Measurements from ENCODE around the gene PPP1R13B. TPM values are rescaled to one million over a fixed set of nuclear protein-coding genes. Genes with fewer than 3 reads are reported as not detected.

The PPP1R13B gene
- total and polyA plus RNA-seq, 2 experiments from 2014 or later = 2.0 to 8.5 TPM

DNA sequence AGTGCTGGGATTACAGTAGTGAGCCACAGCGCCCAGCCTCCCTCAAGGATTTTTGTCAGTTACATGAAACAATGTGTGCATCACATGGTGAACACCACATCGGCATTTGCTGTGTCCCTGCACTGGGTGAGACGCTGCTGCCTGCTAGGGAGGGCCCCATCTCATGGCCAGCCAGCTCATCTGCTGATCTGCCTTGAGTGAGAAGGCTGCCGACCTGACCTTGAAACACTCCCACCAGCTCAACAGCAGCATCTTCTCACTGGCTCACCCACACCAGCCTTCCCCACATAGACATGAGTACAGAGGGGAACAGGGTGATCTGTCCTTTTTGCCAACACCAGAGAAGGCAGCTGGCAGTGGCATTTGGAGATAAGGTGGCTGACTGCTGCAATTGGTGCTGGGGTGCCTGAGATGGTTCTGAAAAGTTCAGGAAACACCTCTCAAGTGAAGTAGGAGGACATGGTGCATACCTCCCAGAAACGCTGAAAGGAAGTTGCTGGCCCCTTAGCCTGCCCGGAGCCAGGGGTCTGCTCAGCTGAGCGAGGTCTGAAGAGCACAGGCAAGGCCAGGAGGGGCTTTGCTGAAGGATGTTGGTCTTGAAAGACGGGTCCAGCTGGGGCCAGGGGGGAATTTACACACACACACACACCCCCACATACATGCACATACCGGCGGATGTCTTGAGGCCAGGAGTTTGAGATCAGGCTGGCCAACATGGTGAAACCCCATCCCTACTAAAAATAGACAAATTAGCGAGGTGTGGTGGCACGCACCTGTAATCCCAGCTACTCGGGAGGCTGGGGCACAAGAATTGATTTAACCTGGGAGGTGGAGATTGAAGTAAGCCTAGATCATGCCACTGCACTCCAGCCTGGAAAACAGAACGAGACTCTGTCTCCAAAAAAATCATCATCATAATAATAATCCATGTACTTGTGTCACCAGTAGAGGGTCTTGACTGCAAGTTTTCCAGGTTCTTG lies 14.3 kb upstream of the PPP1R13B start (continued):
- TF ChIP-seq CTCF (conservative IDR thresholded peaks at IDR 0.05; ENCODE audit: low read depth in 2 of 2) (no peak), POLR2AphosphoS5 (IDR thresholded peaks at IDR 0.05; ENCODE audit: low read depth) (no peak), STAT1 (IDR thresholded peaks at IDR 0.05; ENCODE audit: unreplicated experiment) (no peak)
- TF ChIP-seq, protein P1, sequence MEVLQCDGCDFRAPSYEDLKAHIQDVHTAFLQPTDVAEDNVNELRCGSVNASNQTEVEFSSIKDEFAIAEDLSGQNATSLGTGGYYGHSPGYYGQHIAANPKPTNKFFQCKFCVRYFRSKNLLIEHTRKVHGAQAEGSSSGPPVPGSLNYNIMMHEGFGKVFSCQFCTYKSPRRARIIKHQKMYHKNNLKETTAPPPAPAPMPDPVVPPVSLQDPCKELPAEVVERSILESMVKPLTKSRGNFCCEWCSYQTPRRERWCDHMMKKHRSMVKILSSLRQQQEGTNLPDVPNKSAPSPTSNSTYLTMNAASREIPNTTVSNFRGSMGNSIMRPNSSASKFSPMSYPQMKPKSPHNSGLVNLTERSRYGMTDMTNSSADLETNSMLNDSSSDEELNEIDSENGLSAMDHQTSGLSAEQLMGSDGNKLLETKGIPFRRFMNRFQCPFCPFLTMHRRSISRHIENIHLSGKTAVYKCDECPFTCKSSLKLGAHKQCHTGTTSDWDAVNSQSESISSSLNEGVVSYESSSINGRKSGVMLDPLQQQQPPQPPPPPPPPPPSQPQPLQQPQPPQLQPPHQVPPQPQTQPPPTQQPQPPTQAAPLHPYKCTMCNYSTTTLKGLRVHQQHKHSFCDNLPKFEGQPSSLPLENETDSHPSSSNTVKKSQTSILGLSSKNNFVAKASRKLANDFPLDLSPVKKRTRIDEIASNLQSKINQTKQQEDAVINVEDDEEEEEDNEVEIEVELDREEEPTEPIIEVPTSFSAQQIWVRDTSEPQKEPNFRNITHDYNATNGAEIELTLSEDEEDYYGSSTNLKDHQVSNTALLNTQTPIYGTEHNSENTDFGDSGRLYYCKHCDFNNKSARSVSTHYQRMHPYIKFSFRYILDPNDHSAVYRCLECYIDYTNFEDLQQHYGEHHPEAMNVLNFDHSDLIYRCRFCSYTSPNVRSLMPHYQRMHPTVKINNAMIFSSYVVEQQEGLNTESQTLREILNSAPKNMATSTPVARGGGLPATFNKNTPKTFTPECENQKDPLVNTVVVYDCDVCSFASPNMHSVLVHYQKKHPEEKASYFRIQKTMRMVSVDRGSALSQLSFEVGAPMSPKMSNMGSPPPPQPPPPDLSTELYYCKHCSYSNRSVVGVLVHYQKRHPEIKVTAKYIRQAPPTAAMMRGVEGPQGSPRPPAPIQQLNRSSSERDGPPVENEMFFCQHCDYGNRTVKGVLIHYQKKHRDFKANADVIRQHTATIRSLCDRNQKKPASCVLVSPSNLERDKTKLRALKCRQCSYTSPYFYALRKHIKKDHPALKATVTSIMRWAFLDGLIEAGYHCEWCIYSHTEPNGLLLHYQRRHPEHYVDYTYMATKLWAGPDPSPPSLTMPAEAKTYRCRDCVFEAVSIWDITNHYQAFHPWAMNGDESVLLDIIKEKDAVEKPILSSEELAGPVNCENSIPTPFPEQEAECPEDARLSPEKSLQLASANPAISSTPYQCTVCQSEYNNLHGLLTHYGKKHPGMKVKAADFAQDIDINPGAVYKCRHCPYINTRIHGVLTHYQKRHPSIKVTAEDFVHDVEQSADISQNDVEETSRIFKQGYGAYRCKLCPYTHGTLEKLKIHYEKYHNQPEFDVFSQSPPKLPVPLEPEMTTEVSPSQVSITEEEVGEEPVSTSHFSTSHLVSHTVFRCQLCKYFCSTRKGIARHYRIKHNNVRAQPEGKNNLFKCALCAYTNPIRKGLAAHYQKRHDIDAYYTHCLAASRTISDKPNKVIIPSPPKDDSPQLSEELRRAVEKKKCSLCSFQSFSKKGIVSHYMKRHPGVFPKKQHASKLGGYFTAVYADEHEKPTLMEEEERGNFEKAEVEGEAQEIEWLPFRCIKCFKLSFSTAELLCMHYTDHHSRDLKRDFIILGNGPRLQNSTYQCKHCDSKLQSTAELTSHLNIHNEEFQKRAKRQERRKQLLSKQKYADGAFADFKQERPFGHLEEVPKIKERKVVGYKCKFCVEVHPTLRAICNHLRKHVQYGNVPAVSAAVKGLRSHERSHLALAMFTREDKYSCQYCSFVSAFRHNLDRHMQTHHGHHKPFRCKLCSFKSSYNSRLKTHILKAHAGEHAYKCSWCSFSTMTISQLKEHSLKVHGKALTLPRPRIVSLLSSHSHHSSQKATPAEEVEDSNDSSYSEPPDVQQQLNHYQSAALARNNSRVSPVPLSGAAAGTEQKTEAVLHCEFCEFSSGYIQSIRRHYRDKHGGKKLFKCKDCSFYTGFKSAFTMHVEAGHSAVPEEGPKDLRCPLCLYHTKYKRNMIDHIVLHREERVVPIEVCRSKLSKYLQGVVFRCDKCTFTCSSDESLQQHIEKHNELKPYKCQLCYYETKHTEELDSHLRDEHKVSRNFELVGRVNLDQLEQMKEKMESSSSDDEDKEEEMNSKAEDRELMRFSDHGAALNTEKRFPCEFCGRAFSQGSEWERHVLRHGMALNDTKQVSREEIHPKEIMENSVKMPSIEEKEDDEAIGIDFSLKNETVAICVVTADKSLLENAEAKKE (CRISPR knock-in tag; IDR thresholded peaks at IDR 0.05) = no peak

Measured in GM23338 (cell line).